HCT116 (cell line): ENCODE data around the gene CFAP221. TPM values are rescaled to one million over a fixed set of nuclear protein-coding genes. Genes with fewer than 3 reads are reported as not detected.

ENCODE experiments used
- ATAC-seq: fragments of 200-7000 bp; cut with Tn5 transposase; 2 replicates; pipeline ENCODE4 v1.9.1; 2020; ENCODE audit warnings: mild to moderate bottlenecking, moderate library complexity
- BruUV-seq: library from RNA; stranded (reverse); fragments of 400-500 nt; replicated peaks from 2 replicates; lab custom pipeline; 2021; lab: Mats Ljungman, UMichigan
- CTCF ChIA-PET: fragments of 300-600 bp; sonication (Branson Sonifier 250); formaldehyde crosslinking; loops from one replicate; lab custom pipeline; 2021; ENCODE audit warnings: antibody characterized with exemption; lab: Charles Lee
- POLR2A ChIA-PET: fragments of 300-600, 350-600 bp; sonication (Branson Sonifier 250); formaldehyde crosslinking; loops from one replicate; lab custom pipeline; 2021; ENCODE audit warnings: antibody characterized with exemption; lab: Charles Lee
- RAD21 ChIA-PET, 2 experiments: fragments of 300-600 bp; sonication (Branson Sonifier 250); formaldehyde crosslinking; loops; one replicate each; lab custom pipeline; 2023; ENCODE audit warnings: low total read pairs in 2 of 2; ENCODE audit not compliant: uncharacterized antibody in 2 of 2, unreplicated experiment in 2 of 2, low non-redundant PET in 1 of 2; lab: Charles Lee
- DNase-seq: peaks from one replicate; pipeline ENCODE4 v3.0.0-alpha.2; 2010; ENCODE audit warnings: low read depth, low spot score
- H2AFZ ChIP-seq: fragments of 200-600 bp; shearing (Covaris generic), sonication (generic); 2 replicates; pipeline ENCODE4 v1.6.1; 2017; ENCODE audit warnings: low read depth, mixed run types, mixed read lengths, antibody characterized with exemption, low read length; ENCODE audit not compliant: poor library complexity, severe bottlenecking
- H3K27ac ChIP-seq: 2 replicates; pipeline ENCODE4 v1.5.1; 2012; ENCODE audit warnings: low read depth, low read length
- H3K27me3 ChIP-seq: fragments of 200-600 bp; sonication (generic); 2 replicates; pipeline ENCODE4 v1.6.1; 2016; ENCODE audit warnings: mixed run types, low read length, mixed read lengths; ENCODE audit not compliant: insufficient read depth
- H3K36me3 ChIP-seq, 2 experiments: fragments of 200-500 bp in 1 of 2; fragments of 200-600 bp in 1 of 2; sonication (Bioruptor generic) in 1 of 2; sonication (generic) in 1 of 2; 2 replicates each; pipeline versions ENCODE4 v1.5.1 to v1.6.1; 2014 to 2016; ENCODE audit warnings: low read length in 2 of 2, inconsistent platforms in 1 of 2, mixed read lengths in 1 of 2, mixed run types in 1 of 2; ENCODE audit not compliant: insufficient read depth in 2 of 2, control insufficient read depth in 1 of 2
- H3K4me1 ChIP-seq, 2 experiments: fragments of 200-600 bp in 1 of 2; sonication (generic) in 1 of 2; 2 replicates each; pipeline versions ENCODE4 v1.5.1 to v1.6.1; 2012 to 2017; ENCODE audit warnings: low read length in 2 of 2, inconsistent platforms in 1 of 2, mild to moderate bottlenecking in 1 of 2, mixed read lengths in 1 of 2, mixed run types in 1 of 2, moderate library complexity in 1 of 2; ENCODE audit not compliant: insufficient read depth in 2 of 2, control insufficient read depth in 1 of 2
- H3K4me2 ChIP-seq: fragments of 200-600 bp; sonication (generic); 2 replicates; pipeline ENCODE4 v1.6.1; 2017; ENCODE audit warnings: mixed run types, low read length, mixed read lengths
- H3K4me3 ChIP-seq, 2 experiments: fragments of 200-600 bp in 1 of 2; sonication (generic) in 1 of 2; replicated peaks in 1 of 2; 2 replicates each; pipeline ENCODE4 v1.5.1; 2011 to 2016; ENCODE audit warnings: low read length in 2 of 2, control low read depth in 1 of 2, low read depth in 1 of 2, mild to moderate bottlenecking in 1 of 2, mixed read lengths in 1 of 2, mixed run types in 1 of 2
- H3K79me2 ChIP-seq: fragments of 200-600 bp; sonication (generic); 2 replicates; pipeline ENCODE4 v1.6.1; 2017; ENCODE audit warnings: mild to moderate bottlenecking, mixed run types, low read length, moderate library complexity, mixed read lengths; ENCODE audit not compliant: insufficient read depth
- H3K9ac ChIP-seq: fragments of 200-600 bp; sonication (generic); 2 replicates; pipeline ENCODE4 v1.6.1; 2016; ENCODE audit warnings: low read length, mixed read lengths
- H3K9me2 ChIP-seq: fragments of 200-600 bp; sonication (generic), shearing (Covaris generic); 2 replicates; pipeline ENCODE4 v1.6.1; 2017; ENCODE audit warnings: mixed run types, mild to moderate bottlenecking, moderate library complexity; ENCODE audit not compliant: insufficient read depth
- H3K9me3 ChIP-seq, 2 experiments: fragments of 200-500 bp in 1 of 2; fragments of 200-600 bp in 1 of 2; sonication (Bioruptor generic) in 1 of 2; sonication (generic) in 1 of 2; 2 replicates each; pipeline ENCODE4 v1.6.1; 2014 to 2017; ENCODE audit warnings: low read length in 2 of 2, mixed read lengths in 2 of 2, inconsistent platforms in 1 of 2, low read depth in 1 of 2, mild to moderate bottlenecking in 1 of 2, mixed run types in 1 of 2, moderate library complexity in 1 of 2; ENCODE audit not compliant: control insufficient read depth in 1 of 2, insufficient read depth in 1 of 2
- H4K20me1 ChIP-seq: fragments of 200-600 bp; sonication (generic), shearing (Covaris generic); 2 replicates; pipeline ENCODE4 v1.6.1; 2017; ENCODE audit warnings: mixed run types, mild to moderate bottlenecking, moderate library complexity; ENCODE audit not compliant: insufficient read depth
- ATF3 ChIP-seq: IDR thresholded peaks from 2 replicates; pipeline ENCODE4 v1.6.1; 2012
- CBX3 ChIP-seq: IDR thresholded peaks from 2 replicates; pipeline ENCODE4 v1.6.1; 2012; ENCODE audit warnings: low read depth
- CTCF ChIP-seq, 3 experiments: fragments of 200-600 bp in 1 of 3; sonication (generic) in 1 of 3; IDR thresholded peaks in 2 of 3; conservative IDR thresholded peaks in 1 of 3; 2 replicates each; pipeline ENCODE4 v1.5.1; 2012 to 2017; ENCODE audit warnings: low read depth in 2 of 3, low read length in 2 of 3, antibody characterized with exemption in 1 of 3, borderline replicate concordance in 1 of 3, control low read depth in 1 of 3, mild to moderate bottlenecking in 1 of 3, mixed read lengths in 1 of 3, mixed run types in 1 of 3, moderate library complexity in 1 of 3; ENCODE audit not compliant: insufficient read depth in 1 of 3
- FOSL1 ChIP-seq: IDR thresholded peaks from 2 replicates; pipeline ENCODE4 v1.6.1; 2012; ENCODE audit warnings: low read depth
- POLR2A ChIP-seq: IDR thresholded peaks from 2 replicates; pipeline ENCODE4 v1.7.0; 2011; ENCODE audit warnings: borderline replicate concordance; ENCODE audit not compliant: insufficient read depth, insufficient read length; ENCODE audit errors: extremely low read depth
- POLR2AphosphoS5 ChIP-seq: IDR thresholded peaks from 2 replicates; pipeline ENCODE4 v1.6.1; 2011; ENCODE audit warnings: mild to moderate bottlenecking, low read depth, low read length, moderate library complexity
- RAD21 ChIP-seq: IDR thresholded peaks from 2 replicates; pipeline ENCODE4 v1.6.1; 2012; ENCODE audit warnings: low read depth, mild to moderate bottlenecking
- REST ChIP-seq: IDR thresholded peaks from 2 replicates; pipeline ENCODE4 v1.6.1; 2012; ENCODE audit warnings: low read depth
- SIN3A ChIP-seq: IDR thresholded peaks from 2 replicates; pipeline ENCODE4 v1.6.1; 2012; ENCODE audit warnings: low read depth
- TCF7L2 ChIP-seq: IDR thresholded peaks from 2 replicates; pipeline ENCODE4 v1.7.0; 2011; ENCODE audit warnings: borderline replicate concordance, inconsistent platforms; ENCODE audit not compliant: insufficient read depth, insufficient read length; ENCODE audit errors: extremely low read depth
- intact Hi-C: fragments of 100-400 bp; cut with micrococcal nuclease; formaldehyde crosslinking; loops from 2 replicates; pipeline ENCODE4 v1.10.0; 2022
- total RNA-seq: library from RNA; stranded (reverse); gene quantifications from one replicate; pipeline ENCODE4 v1.2.1, GENCODE V29; 2021; ENCODE audit not compliant: unreplicated experiment

The CFAP221 gene
- total RNA-seq, 1 experiment from 2014 or later = 0.96 TPM

- no peak overlapping the region for H3K4me2 ChIP-seq
- ChIA-PET RAD21 (no interaction called here), POLR2A (no interaction called here), CTCF (no interaction called here)
- no peaks in the 10 kb centered on the region for H3K36me3 ChIP-seq
- H3K4me3 ChIP-seq = no peak overlapping the region
- intact Hi-C loops = no loop called here
- H2AFZ ChIP-seq = no peak overlapping the region
- H3K4me1 ChIP-seq = peaks cover 0 to 4% of the 10 kb centered on the region in 2 experiments; a peak in 2 of 4 replicates
- no peaks in the 10 kb centered on the region for H3K27me3 ChIP-seq
- H3K9me3 ChIP-seq = no peaks in the 10 kb centered on the region
- DNase-seq = no peak
- H3K9ac ChIP-seq = no peak overlapping the region
- H3K9me2 ChIP-seq = no peaks in the 10 kb centered on the region
- no peaks in the 10 kb centered on the region for H3K79me2 ChIP-seq
- ATAC-seq = no peak
- TF ChIP-seq RAD21 (no peak), CTCF (IDR thresholded peaks at IDR 0.05 in 2 of 3, conservative IDR thresholded peaks at IDR 0.05 in 1 of 3; ENCODE audit: borderline replicate concordance in 1 of 3, insufficient read depth in 1 of 3, low read depth in 2 of 3, low read length in 2 of 3) (no peak), CBX3 (no peak), TCF7L2 (no peak), ATF3 (no peak), POLR2AphosphoS5 (no peak), POLR2A (no peak), REST (no peak), SIN3A (no peak), FOSL1 (no peak)
- BruUV-seq = no TSS peak
- no peak overlapping the region for H3K27ac ChIP-seq
- H4K20me1 ChIP-seq = no peaks in the 10 kb centered on the region
Observed at GRCh38 chr2:119590873-119591272, 46.6 kb downstream of the CFAP221 start.
